HL-60 (cell line): ENCODE results near the gene MYB.

Experiments used
- DNase-seq, 2 experiments: peaks; one replicate each; pipeline ENCODE4 v3.0.0-alpha.2; 2010 to 2020; ENCODE audit warnings: low read depth in 1 of 2, low spot score in 1 of 2
- H3K27ac ChIP-seq: fragments of 250-450 bp; sonication (Bioruptor Pico); replicated peaks from 2 replicates; pipeline ENCODE4 v1.5.1; 2020; ENCODE audit warnings: mild to moderate bottlenecking, moderate library complexity
- H3K27me3 ChIP-seq: fragments of 250-450 bp; sonication (Bioruptor Pico); 2 replicates; pipeline ENCODE4 v1.5.1; 2021; ENCODE audit warnings: mild to moderate bottlenecking, moderate library complexity; ENCODE audit not compliant: insufficient read depth, poor library complexity, severe bottlenecking
- H3K4me3 ChIP-seq: replicated peaks from 2 replicates; pipeline ENCODE4 v1.5.1; 2011; ENCODE audit warnings: mild to moderate bottlenecking, control low read depth, low read length; ENCODE audit not compliant: insufficient read depth
- GABPA ChIP-seq: IDR thresholded peaks from 2 replicates; pipeline ENCODE4 v1.6.1; 2012; ENCODE audit warnings: low read depth
- POLR2AphosphoS5 ChIP-seq: IDR thresholded peaks from 2 replicates; pipeline ENCODE4 v1.6.1; 2012; ENCODE audit warnings: low read depth
- SPI1 ChIP-seq: IDR thresholded peaks from 2 replicates; pipeline ENCODE4 v1.6.1; 2012; ENCODE audit warnings: low read depth, mild to moderate bottlenecking, borderline replicate concordance
- TF ChIP-seq, protein P1 (sequence below): IDR thresholded peaks from 2 replicates; pipeline ENCODE4 v1.6.1; 2012; ENCODE audit warnings: low read depth; ENCODE audit not compliant: insufficient replicate concordance
- TF ChIP-seq, protein P2 (sequence below): IDR thresholded peaks from one replicate; pipeline ENCODE4 v1.5.1; 2011; ENCODE audit warnings: low read length, control low read depth, inconsistent platforms; ENCODE audit not compliant: insufficient read depth

The MYB gene

DNA sequence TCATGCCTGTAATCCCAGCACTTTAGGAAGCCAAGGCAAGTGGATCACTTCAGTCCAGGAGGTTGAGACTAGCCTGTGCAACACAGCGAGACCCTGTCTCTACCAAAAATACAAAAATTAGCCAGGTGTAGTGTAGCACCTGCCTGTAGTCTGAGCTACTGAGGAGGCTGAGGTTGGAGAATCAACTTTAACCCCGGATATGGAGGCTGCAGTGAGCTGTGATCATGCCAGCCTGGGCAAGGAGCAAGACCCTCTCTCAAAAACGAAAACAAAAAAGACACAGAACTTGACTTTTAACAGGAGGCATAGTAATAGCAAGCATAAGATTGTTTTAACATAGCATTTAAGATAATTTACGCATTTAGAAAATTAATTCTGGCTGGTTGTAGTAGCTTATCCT is 32.5 kb downstream of the MYB start:
- TF ChIP-seq POLR2AphosphoS5 (peak; percentile 69), SPI1 (no peak)
- H3K27ac ChIP-seq = no peak overlapping the region

GRCh38 chr6:135215160-135215559 is 34.1 kb downstream of the MYB start:
- no peak overlapping the region for H3K4me3 ChIP-seq
- H3K27ac ChIP-seq = no peak overlapping the region
- no peak for TF ChIP-seq SPI1
- TF ChIP-seq, protein P1, sequence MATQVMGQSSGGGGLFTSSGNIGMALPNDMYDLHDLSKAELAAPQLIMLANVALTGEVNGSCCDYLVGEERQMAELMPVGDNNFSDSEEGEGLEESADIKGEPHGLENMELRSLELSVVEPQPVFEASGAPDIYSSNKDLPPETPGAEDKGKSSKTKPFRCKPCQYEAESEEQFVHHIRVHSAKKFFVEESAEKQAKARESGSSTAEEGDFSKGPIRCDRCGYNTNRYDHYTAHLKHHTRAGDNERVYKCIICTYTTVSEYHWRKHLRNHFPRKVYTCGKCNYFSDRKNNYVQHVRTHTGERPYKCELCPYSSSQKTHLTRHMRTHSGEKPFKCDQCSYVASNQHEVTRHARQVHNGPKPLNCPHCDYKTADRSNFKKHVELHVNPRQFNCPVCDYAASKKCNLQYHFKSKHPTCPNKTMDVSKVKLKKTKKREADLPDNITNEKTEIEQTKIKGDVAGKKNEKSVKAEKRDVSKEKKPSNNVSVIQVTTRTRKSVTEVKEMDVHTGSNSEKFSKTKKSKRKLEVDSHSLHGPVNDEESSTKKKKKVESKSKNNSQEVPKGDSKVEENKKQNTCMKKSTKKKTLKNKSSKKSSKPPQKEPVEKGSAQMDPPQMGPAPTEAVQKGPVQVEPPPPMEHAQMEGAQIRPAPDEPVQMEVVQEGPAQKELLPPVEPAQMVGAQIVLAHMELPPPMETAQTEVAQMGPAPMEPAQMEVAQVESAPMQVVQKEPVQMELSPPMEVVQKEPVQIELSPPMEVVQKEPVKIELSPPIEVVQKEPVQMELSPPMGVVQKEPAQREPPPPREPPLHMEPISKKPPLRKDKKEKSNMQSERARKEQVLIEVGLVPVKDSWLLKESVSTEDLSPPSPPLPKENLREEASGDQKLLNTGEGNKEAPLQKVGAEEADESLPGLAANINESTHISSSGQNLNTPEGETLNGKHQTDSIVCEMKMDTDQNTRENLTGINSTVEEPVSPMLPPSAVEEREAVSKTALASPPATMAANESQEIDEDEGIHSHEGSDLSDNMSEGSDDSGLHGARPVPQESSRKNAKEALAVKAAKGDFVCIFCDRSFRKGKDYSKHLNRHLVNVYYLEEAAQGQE = no peak
- no peak for TF ChIP-seq GABPA
- TF ChIP-seq, protein P2, sequence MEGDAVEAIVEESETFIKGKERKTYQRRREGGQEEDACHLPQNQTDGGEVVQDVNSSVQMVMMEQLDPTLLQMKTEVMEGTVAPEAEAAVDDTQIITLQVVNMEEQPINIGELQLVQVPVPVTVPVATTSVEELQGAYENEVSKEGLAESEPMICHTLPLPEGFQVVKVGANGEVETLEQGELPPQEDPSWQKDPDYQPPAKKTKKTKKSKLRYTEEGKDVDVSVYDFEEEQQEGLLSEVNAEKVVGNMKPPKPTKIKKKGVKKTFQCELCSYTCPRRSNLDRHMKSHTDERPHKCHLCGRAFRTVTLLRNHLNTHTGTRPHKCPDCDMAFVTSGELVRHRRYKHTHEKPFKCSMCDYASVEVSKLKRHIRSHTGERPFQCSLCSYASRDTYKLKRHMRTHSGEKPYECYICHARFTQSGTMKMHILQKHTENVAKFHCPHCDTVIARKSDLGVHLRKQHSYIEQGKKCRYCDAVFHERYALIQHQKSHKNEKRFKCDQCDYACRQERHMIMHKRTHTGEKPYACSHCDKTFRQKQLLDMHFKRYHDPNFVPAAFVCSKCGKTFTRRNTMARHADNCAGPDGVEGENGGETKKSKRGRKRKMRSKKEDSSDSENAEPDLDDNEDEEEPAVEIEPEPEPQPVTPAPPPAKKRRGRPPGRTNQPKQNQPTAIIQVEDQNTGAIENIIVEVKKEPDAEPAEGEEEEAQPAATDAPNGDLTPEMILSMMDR = no peak
- TF ChIP-seq POLR2AphosphoS5 = no peak

More for the DNA sequence above, 32.5 kb downstream of the MYB start:
- Histone ChIP-seq H3K27me3 (no peaks in the 10 kb centered on the region), H3K4me3 (no peak overlapping the region)
- DNase-seq = no peak

DNA sequence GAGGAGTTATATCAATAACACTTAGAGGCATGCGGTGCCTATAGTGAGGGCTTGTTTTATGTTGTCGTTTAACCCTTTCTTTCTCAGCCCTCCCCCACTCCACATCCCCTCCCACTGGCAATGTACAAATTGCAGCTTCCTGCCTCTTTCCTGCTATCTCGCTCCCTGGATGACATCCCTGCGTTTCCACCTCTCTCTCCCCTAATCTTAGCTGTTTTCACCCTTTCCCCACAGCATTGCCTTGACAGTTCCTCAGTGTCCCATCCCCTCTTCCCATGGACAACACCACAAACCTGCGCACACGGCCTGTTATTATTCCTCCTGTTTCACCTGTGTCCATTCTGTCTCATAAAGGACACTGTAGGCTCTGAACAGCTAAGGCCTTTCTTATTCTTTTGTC is 34.5 kb downstream of the MYB start:
- H3K27ac ChIP-seq = no peak overlapping the region
- no peaks in the 10 kb centered on the region for H3K27me3 ChIP-seq
- DNase-seq = no peak
- no peak overlapping the region for H3K4me3 ChIP-seq
- TF ChIP-seq, protein P2 = no peak
- TF ChIP-seq SPI1 (no peak), GABPA (no peak), POLR2AphosphoS5 (no peak)
- TF ChIP-seq, protein P1 = no peak

More at GRCh38 chr6:135215160-135215559, 34.1 kb downstream of the MYB start:
- no peak for DNase-seq
- H3K27me3 ChIP-seq = no peaks in the 10 kb centered on the region

- Histone ChIP-seq H3K27ac (no peak overlapping the region), H3K4me3 (no peak overlapping the region), H3K27me3 (no peaks in the 10 kb centered on the region)
- no peak for DNase-seq
- TF ChIP-seq, protein P1 = no peak
- TF ChIP-seq GABPA = no peak
- TF ChIP-seq SPI1 = no peak
- TF ChIP-seq POLR2AphosphoS5 = no peak; the same call in 1 of the 2 replicates
- TF ChIP-seq, protein P2 = no peak
Observed at GRCh38 chr6:135217663-135218062, 36.6 kb downstream of the MYB start.
